ENCODE data around the gene RABL3.
"Not testable (repeated sequence)": the region's sequence is repeated elsewhere in the genome, so short reads cannot be mapped to it uniquely, and the experiment has no call there.

The RABL3 gene

DNA sequence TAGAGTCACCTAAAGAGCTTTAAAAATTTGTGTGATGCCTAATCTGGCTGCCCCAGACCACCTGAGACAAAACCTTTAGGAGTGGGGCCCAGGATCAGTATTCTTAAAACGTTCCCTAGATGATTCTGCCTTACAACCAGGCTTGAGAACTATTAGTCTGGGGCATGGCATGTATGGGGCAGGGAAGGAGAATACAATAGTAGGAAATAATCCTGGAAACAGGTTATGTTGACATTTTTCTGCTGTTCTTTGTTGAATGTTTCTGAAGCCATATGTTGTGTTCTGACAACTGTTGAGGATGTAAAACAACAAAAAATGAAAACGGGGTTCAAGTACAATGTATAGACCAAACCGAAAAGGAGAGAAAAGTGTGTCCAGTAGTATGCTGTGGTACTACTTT is 3.1 kb upstream of the RABL3 start:
- DNase-seq (ENCODE audit: low read depth in 2 of 2): no peak

DNA sequence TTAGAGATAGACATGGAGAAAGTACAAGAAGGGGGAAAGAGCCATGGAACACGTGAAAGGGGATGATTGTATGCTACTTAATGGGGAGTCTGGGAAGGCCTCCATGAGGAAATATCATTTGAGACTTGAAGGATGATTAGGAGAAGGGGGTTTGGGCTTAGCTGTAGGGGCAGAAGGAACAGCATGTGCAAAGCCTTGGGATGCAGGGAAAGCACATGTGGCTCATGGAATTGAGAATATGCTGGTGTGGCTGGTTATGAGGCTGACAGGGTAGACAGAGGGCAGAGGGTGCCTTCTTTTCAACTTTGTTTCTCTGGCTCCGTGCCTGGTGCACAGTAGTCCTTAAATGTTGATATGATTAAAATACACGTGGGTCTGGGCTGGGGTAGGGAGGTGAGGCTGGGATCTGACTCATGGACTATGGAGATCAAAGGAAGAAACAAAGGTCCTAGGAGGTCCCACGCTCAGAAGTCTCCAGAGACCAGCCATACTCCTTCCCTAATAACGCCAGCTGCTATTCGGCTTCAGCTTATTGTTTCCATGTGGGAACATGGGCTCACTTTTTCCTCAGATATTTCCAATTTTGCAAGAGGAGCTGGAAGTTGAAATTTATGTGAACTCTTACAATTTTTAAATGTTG is 1.4 kb upstream of the RABL3 start:
- peak; percentile 32 to 33 for DNase-seq (ENCODE audit: low read depth in 2 of 2)

DNA sequence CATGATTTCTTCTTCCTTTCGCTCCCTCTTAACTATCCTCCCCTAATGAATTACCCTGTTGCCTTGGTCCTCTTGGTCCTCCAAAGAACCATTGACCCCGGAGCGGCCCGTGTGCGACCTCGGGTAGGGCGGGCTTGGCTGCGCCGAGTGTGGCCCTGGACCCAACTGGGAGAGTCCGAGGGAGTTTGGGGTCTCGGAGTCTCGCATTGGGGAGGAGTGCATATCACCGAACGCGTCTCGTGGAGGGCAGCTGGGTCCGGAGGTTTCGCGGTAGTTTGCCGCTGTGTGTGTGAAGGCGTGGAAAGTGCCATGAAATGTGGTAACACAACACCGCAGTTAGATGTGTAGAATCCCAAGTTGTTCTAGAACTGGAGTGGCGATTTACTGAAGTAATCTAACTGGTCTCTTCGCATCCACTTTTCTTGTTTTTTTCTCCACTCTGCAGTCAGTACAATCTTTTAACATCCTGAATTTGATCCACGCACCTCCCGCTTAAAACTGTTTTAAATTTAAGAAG is 591 bp upstream of the RABL3 start:
- no peak for DNase-seq (ENCODE audit: low read depth in 2 of 2)

DNA sequence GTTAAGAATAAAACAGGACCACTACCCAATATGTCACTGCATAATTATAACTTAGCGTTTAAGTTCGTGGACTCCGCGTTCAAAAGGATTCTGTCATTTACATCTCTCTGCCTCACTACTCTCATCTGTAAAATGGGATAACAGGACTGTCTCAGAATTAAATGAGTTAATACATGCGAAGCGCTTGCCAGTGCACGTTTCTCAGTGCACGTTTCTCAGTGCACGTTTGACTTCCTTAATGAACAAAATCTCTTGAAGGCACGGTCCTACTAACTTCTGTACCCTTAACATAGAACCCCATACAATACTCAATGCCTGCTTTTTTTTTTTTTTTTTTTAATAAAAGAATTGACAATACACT is 499 bp downstream of the RABL3 start:
- DNase-seq (ENCODE audit: low read depth in 2 of 2): no peak

DNA sequence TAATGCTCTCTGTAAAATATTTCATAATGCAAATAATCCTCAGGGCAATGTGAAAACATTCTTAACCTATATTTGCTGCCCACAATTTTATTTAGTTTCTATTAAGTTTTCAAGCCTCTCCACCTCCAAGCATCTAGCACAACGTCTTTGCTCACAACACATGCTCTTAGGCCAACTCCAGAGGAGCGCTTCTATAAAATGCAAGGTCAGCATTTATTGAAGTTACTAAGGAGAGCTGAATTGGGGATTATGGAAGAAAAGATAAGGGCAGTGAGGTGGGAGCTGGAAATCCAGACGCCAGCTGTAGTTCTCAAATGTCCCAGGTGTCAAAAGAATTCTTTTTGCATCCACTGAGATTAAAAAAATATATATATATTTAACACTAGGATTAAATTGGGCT is 996 bp downstream of the RABL3 start:
- no peak for DNase-seq (ENCODE audit: low read depth in 2 of 2)

DNA sequence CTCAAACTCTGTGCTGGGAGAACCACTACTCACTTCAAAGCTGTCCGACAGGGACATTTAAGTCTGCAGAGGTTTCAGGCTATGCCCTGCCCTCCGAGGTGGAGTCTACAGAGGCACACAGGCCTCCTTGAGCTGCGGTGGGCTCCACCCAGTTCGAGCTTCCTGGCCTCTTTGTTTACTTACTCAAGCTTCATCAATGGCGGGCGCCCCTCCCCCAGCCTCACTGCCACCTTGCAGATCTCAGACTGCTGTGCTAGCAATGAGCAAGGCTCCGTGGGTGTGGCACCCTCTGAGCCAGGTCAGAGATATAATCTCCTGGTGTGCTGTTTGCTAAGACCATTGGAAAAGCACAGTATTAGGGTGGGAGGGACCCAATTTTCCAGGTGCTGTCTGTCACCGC is 4.3 kb downstream of the RABL3 start:
- not testable (repeated sequence) for DNase-seq (ENCODE audit: low read depth in 2 of 2)

DNA sequence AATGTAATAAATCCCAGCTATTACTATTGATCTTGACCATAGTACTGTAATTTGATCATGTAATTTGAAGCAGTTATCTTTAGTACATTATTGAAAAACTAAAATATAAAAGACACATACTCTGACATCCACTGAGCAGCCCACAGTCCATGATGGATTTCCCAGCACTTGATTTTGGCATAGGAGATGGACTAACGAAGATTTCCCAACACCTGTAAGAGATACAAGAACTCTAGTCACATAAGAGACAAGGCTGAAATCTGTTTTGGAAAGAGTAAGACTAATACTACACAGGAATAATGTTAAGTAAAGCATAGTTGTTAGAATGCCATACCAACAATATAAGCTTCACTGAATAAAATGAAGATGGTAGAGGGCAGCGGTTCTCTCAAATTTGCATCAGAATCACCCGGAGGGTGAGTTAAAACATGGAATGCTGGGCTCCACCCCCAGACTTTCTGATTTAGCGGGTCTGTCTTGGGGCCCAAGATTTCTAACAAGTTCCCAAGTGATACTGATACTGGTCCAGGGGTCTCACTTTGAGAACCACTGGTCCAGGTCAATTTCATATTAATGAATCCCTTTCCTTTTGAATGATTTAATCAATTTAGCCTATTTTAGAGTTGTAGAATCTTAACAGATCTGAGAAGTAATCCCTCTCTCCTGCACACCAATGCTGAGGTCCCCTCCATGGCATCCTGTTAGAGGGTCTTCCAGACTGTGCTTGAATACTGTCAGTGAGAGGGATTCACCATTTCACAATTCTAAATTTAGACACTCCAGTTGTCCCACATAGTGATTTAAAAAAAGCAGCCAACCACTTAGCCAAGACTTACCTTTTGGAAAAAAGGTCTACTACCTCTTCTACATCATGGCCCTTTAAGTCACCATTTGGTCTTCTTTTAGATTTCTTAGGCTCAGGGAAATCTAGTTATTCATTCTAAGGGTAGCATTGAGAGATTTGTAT is 11.5 kb downstream of the RABL3 start:
- DNase-seq (ENCODE audit: low read depth in 2 of 2): no peak

DNA sequence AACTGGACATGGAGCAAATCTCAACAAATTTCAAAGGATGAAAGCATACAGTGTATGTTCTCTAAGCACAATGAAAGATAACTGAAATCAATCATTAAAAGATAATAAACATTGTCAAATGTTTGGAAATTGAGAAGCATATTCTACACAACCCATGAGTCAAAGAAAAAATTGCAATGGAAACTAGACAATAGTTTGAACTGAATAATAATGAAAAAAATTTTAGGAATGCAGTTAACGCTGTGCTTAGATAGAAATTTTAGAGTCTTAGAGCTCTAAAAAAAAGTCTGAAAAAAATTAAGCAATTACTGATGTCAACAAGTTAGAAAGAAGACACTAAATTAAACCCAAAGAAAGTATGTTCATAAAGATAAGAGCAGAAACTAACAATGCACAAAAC is 15.5 kb downstream of the RABL3 start:
- no peak for DNase-seq (ENCODE audit: low read depth in 2 of 2)

DNA sequence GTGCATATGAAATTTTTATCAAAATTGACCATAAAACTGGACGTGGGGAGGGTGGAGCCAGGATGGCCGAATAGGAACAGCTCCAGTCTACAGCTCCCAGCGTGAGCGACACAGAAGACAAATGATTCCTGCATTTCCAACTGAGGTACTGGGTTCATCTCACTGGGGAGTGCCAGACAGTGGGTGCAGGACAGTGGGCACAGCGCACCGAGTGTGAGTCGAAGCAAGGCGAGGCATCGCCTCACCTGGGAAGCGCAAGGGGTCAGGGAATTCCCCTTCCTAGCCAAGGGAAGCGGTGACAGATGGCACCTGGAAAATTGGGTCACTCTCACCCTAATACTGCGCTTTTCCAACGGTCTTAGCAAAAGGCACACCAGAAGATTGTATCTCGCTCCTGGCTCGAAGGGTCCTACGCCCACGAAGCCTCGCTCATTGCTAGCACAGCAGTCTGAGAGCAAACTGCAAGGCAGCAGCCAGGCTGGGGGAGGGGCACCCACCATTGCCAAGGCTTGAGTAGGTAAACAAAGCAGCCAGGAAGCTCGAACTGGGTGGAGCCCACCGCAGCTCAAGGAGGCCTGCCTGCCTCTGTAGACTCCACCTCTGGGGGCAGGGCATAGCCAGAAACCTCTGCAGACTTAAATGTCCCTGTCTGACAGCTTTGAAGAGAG is 23.0 kb downstream of the RABL3 start:
- not testable (repeated sequence) for DNase-seq (ENCODE audit: low read depth in 2 of 2)

DNA sequence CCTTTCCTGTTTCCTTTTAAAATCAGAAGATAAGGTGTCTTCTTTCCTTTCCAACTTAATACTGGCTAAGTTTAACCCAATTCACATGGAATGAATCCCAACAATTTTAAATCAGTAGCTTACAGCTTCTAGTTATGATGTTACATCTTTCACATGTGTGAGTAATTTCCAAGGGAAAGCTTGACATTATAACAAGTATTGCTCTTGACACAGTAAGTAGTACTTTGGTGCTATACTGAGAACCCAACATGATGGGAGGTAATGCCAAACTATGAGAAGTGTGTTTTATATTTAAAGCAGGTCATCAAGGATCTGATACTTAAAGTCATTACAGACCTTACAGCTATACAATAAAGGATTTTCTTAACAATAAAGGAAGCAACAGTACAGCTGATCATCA is 29.1 kb downstream of the RABL3 start:
- DNase-seq (ENCODE audit: low read depth in 2 of 2): no peak

DNA sequence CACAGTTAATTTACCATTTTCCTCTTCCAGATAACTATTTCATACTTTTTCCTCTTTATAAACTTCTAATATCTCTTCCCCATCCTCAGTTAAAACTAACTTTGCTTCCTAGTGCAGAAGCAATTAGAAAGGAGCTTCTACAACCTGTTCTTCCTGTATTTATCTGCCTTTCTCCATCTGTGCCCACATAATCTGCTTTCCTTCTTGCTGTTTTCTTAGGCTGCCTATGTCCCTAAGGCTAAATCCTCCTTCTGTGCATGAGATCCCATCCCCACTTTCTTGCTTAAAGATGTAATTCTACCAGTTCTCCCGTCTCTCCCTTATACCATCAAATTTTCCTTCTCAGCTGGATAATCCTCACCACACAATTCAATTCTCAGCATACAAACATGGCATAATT is 31.9 kb downstream of the RABL3 start:
- DNase-seq (ENCODE audit: low read depth in 2 of 2): no peak

DNA sequence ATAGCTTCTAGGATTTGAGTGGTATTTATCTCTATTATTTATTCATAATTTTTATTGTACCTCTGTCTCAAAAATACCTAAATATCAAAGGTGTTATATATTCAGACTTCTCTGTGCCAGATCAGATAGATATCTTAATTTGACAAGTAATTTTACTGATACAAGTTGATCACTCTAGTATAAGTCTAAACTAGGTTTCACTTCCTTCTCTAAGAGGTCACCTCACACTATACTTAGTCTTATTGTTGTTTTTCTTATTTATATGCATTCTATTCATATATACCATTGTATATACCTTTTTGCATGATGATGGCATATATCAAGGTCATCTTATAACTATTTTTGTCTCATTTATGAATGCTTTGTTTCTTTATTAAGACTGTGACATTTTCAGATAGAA is 33.9 kb downstream of the RABL3 start:
- no peak for DNase-seq (ENCODE audit: low read depth in 2 of 2)

DNA sequence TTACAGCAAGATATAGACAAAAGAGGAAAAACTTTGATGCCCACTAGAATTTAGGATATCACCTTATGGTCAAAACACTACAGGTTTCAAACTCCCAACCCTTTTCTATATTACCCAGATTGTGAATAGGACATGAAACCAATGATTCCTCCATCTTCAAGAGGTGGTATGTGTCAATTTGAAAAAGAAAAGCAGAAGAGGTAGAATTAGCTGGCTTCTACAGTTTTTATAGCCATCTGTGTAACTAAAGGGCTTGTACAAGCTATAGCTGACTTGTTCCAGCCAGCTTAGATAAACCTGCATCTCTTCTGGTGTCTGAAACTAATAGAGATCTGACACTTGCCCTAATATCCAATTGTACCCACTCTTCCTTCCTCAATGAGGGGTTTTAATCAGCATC is 35.4 kb downstream of the RABL3 start:
- no peak for DNase-seq (ENCODE audit: low read depth in 2 of 2)

DNA sequence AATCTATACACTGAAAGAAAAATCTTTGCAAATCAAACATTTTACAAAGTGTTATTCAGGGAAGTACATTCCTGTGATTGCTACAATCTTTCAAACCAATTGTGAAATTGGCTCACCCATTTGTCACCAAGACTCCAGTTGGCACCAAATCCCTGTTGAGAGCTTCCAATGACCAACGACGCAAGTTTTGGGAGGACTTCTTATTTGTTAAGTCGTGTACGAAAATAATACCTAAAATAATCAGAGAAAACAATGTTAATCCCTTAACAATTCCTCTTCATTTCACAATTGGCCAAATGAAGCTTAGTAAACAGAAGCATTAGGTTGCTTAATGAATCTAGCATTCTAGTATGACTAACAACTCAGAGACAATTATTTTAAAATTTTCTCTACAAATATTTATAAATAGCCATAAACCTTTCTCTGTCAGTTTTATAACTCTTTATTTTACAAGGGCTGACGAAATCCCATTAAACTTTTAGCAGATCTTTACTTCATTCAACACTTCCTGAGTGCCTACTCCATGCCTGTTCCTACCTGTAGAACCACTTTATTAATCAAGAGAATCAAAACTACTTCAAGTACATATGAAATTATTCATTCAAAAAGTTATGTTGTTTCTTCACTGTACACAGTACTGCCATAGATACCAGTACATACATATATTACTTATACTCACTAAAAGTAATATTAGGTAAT is 36.3 kb downstream of the RABL3 start:
- DNase-seq (ENCODE audit: low read depth in 2 of 2): no peak

DNA sequence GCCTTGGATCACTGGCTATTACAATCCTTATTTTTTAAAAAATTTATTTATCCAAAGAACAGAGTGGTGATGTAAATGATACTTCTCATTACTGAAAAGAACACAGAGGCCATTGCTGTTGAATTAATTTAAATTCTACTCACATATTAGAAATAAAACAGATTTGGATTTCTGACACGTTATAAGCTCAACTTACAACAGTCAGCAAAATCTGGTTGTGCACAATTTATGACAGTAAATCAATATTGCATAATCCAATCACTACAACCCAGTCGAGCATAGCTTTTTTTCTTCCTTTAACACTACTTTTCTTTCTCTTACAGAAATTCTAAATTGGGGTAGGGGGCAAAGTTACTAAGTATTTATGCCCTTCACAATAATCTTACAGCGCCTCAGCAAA is 43.0 kb downstream of the RABL3 start:
- DNase-seq (ENCODE audit: low read depth in 2 of 2): no peak

DNA sequence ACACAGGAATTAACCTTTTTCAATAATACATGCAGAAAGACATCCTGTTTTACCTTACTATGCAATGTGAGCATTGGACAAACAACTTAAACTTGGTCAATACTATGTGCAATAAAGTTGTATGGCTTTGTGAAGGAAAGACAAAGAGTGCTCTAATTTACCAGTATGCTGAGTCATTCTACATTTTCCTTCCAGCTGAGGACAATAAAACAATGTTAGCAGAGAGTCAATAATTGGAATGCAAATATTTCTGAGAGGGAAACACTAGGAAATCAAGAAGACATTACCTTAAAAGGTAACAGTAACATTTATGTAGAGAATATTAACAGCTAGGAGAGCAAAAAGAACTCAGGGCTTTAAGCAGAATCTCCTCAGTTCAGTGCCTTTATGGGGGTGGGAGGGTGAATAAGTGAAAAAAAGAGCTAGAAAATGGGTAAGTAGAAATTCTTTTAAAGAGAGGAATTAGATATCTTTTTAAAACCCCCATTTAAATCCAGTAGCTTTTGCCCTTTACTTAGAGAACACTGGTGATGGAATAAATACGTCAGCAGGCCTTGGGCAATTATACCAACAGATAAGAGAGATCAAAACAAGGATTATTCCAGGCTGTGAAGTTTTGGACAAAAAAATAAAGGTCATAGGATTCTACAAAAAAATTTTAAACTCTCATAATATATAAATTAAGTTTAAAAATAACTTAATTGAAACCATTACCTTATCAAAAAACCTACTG is 48.7 kb downstream of the RABL3 start:
- peak; percentile 69 to 80 for DNase-seq (ENCODE audit: low read depth in 2 of 2)

DNA sequence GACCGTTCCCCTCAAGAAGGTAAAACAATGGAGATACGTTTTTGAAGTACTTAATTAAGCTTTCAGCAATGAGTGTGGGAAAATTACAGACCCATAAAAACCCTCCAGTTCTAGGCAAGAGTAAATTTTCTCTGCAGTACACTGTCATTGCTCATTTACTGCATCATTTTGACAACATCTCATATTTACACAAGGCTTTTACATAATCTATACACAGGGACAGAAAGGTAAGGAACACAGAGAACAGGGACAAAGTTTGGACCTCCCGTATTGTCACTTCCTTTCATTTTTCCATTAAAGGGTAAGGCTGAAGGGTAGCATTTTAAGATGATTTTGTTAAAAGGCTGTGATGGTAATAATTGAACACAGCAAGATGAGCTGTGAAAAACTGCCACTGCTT is 52.9 kb downstream of the RABL3 start:
- no peak for DNase-seq (ENCODE audit: low read depth in 2 of 2)

DNA sequence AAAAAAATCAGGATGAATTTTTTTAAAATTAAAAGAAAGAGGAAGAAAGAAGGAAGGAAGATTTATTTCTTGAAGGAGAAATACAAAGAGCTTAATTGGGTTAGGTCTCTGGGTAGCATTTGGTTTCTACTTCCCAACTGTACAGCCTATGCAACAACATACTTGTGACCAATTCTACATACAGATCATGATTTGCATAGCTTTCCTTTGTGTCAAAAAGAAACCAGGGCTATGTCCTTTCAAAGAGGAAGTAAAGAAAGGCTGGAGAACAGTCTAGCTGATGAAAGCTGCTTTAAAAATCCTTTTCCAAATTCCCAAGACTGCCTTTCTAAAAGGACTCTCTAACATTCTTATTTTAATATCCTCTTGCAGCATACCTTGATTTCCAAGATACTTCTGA is 54.2 kb downstream of the RABL3 start:
- peak; percentile 60 to 68 for DNase-seq (ENCODE audit: low read depth in 2 of 2)

DNA sequence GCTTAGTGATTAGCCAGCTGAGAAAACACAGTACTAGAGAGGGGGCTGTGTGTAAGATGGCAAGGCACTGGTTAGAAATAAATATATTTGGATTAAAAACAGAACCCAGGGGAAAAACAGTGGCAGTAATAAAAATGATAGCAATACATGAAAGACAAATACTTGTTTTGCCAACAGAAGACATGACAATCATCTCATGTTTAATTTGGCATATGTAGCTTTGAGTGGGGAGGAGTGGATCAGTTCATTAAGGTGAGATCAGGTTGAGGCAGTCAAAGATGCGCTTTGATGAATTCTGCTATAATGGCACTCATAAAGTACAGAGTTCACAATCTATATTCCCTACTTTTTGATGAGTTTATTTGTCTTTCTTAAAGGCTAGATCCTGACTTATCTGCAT is 56.9 kb downstream of the RABL3 start:
- DNase-seq (ENCODE audit: low read depth in 2 of 2): no peak

DNA sequence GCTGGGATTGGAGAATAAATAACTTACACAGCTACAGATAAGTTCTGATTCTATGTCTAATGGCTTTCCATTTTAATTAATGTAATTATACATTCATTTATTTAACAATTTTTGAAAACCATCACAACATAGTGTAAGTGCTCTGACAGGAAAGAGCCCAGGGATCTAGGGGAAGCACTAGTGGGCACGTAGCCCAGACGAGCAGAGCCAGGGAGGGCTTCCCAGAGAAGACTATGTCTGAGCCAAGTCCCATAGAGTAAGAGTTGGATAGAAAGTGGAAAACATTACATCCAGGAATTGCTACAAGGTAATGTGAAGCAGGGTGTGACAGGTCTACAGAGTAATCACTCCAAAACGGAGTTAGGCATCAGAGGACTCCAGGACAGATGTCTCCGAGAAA is 57.4 kb downstream of the RABL3 start:
- DNase-seq (ENCODE audit: low read depth in 2 of 2): no peak

DNA sequence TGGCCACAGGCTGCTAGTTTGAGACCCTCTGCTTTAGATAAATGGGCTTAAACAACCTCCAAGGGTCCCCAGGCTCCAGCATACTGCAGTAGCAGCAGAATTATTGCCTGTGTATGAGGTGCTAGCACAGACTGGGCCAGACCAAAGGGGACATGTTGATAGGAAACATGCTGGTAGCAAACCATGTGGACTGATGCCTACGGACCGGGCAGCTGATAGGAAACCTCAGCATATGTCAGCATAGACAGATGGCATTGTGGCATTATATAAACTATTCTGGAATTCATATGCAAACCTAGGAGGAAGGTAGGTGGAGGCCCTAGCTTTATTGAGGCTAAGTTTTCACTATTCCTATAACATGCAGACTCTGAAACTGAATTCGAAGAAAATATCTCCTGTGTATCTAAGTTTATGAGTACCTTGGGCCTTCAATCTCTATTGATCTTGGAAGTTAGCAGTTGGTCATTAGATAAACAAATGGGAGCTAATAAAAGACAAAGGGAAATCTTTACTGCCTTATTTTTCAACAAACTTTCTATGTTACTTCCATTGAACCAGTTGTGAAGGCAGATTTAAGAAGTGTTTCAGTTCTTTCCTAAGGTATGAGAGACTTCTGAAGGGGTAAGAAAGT is 58.5 kb downstream of the RABL3 start:
- no peak for DNase-seq (ENCODE audit: low read depth in 2 of 2)
